HFF-Myc (cell line): ENCODE measurements around the gene CASP4.

ENCODE experiments used
- DNase-seq: peaks from one replicate; pipeline ENCODE4 v3.0.0-alpha.2; 2011; ENCODE audit warnings: low read depth; ENCODE audit errors: extremely low read depth
- H3K4me3 ChIP-seq: replicated peaks from 2 replicates; pipeline ENCODE4 v1.5.1; 2011; ENCODE audit warnings: low read depth, mild to moderate bottlenecking, control low read depth, low read length
- CTCF ChIP-seq: IDR thresholded peaks from 2 replicates; pipeline ENCODE4 v1.5.1; 2012; ENCODE audit warnings: mild to moderate bottlenecking, low read depth, low read length, control low read depth; ENCODE audit errors: missing control alignments

The CASP4 gene

GRCh38 chr11:104897891-104898684, 70.3 kb downstream of the CASP4 start, which contains the start of gene CASP12:
Gene CASP12, minus strand, starts transcription at chr11:104898460.
- H3K4me3 ChIP-seq = no peak within 1 kb of the TSS
- no peak for TF ChIP-seq CTCF
- no peak for DNase-seq

- TF ChIP-seq CTCF = no peak
- no peak overlapping the region for H3K4me3 ChIP-seq
- no peak for DNase-seq
Measured at GRCh38 chr11:104895634-104896033, 72.7 kb downstream of the CASP4 start.

GRCh38 chr11:104893876-104894275, 74.5 kb downstream of the CASP4 start:
- H3K4me3 ChIP-seq = no peak overlapping the region
- TF ChIP-seq CTCF = no peak
- DNase-seq = no peak
